Measurements from ENCODE around the gene ARL3.

ARL3 gene

GRCh38 chr10:102649797-102650654, 64.2 kb downstream of the ARL3 start:
- no peak for TF ChIP-seq ZNF8 (CRISPR knock-in tag; IDR thresholded peaks at IDR 0.05)
- TF ChIP-seq POU6F1 (CRISPR knock-in tag; IDR thresholded peaks at IDR 0.05; ENCODE audit: borderline replicate concordance, low read depth), result no peak
- ATAC-seq, result no peak

- TF ChIP-seq CSDC2 (CRISPR knock-in tag; IDR thresholded peaks at IDR 0.05) (no peak), ZNF565 (CRISPR knock-in tag; conservative IDR thresholded peaks at IDR 0.05; ENCODE audit: low read depth) (no peak), TOX (CRISPR knock-in tag; IDR thresholded peaks at IDR 0.05; ENCODE audit: borderline replicate concordance) (no peak), OSR1 (CRISPR knock-in tag; IDR thresholded peaks at IDR 0.05) (no peak), TSHZ2 (CRISPR knock-in tag; IDR thresholded peaks at IDR 0.05) (no peak), BACH2 (CRISPR knock-in tag; IDR thresholded peaks at IDR 0.05; ENCODE audit: borderline replicate concordance) (no peak), ZFP3 (CRISPR knock-in tag; IDR thresholded peaks at IDR 0.05) (no peak)
- no peak for ATAC-seq
Measured at GRCh38 chr10:102648889-102649796, 65.1 kb downstream of the ARL3 start.

- TF ChIP-seq CREB5 (CRISPR knock-in tag; IDR thresholded peaks at IDR 0.05; ENCODE audit: low read depth), result no peak
Measured at GRCh38 chr10:102648269-102648888, 65.8 kb downstream of the ARL3 start.

GRCh38 chr10:102647443-102648268, 66.5 kb downstream of the ARL3 start:
- no peak for ATAC-seq

More at GRCh38 chr10:102648269-102648888, 65.8 kb downstream of the ARL3 start:
- ATAC-seq, result no peak

More at GRCh38 chr10:102647443-102648268, 66.5 kb downstream of the ARL3 start:
- TF ChIP-seq TOX (CRISPR knock-in tag; IDR thresholded peaks at IDR 0.05; ENCODE audit: borderline replicate concordance) (no peak), ZFP30 (CRISPR knock-in tag; IDR thresholded peaks at IDR 0.05) (no peak), PPARA (CRISPR knock-in tag; IDR thresholded peaks at IDR 0.05; ENCODE audit: borderline replicate concordance) (no peak), ESRRG (CRISPR knock-in tag; IDR thresholded peaks at IDR 0.05) (no peak), PATZ1 (CRISPR knock-in tag; IDR thresholded peaks at IDR 0.05; ENCODE audit: borderline replicate concordance) (no peak), CREB5 (CRISPR knock-in tag; IDR thresholded peaks at IDR 0.05; ENCODE audit: low read depth) (no peak), ZNF70 (CRISPR knock-in tag; IDR thresholded peaks at IDR 0.05) (no peak), ZFP3 (CRISPR knock-in tag; IDR thresholded peaks at IDR 0.05) (no peak), TCF4 (CRISPR knock-in tag; IDR thresholded peaks at IDR 0.05; ENCODE audit: borderline replicate concordance) (no peak), TSHZ2 (CRISPR knock-in tag; IDR thresholded peaks at IDR 0.05) (no peak)

Measured in SK-N-SH treated with all-trans-retinoic acid at 6 μM for 48 hours (cell line).